Measurements from ENCODE around the gene SLC25A26. TPM values are rescaled to one million over a fixed set of nuclear protein-coding genes. Genes with fewer than 3 reads are reported as not detected.

The SLC25A26 gene
- polyA plus RNA-seq, 1 donor (not counting 4 experiments of a cell fraction or from before 2014, with no cell fraction given): 25.2 TPM

- H3K4me2 ChIP-seq (ENCODE audit: control insufficient read depth, extremely low read depth, insufficient read depth, low read depth, low read length): no peak overlapping the region
- peaks cover 3 to 31% of the 10 kb centered on the region in 2 experiments for H3K36me3 ChIP-seq (ENCODE audit: control insufficient read depth in 2 of 2, extremely low read depth in 1 of 2, insufficient read depth in 2 of 2, low read length in 2 of 2)
- DNase-seq (ENCODE audit: low read depth, low spot score) (no peak), FAIRE-seq (no peak)
- H2AFZ ChIP-seq (ENCODE audit: control insufficient read depth, low read length): no peak overlapping the region
- H3K9me1 ChIP-seq (ENCODE audit: control insufficient read depth, extremely low read depth, insufficient read depth, low read length): no peaks in the 10 kb centered on the region
- dilution Hi-C loops (cut with MboI; ENCODE audit: extremely low pct_ligation_motif_present, low sequenced_read_pairs): no loop called here
- H3K4me3 ChIP-seq (ENCODE audit: control insufficient read depth in 2 of 3, extremely low read depth in 1 of 3, insufficient read depth in 2 of 3, low read depth in 1 of 3, low read length in 3 of 3): no peak overlapping the region
- H3K9me3 ChIP-seq (ENCODE audit: control insufficient read depth, low read depth, low read length): no peaks in the 10 kb centered on the region
- no peaks in the 10 kb centered on the region for H3K4me1 ChIP-seq (ENCODE audit: control insufficient read depth, extremely low read depth, insufficient read depth, low read length)
- H3K27ac ChIP-seq (ENCODE audit: control insufficient read depth, insufficient read depth, low read length): no peak overlapping the region
- no peaks in the 10 kb centered on the region for H3K79me2 ChIP-seq (ENCODE audit: control insufficient read depth, insufficient read depth, low read length)
- TF ChIP-seq CTCF (optimal IDR thresholded peaks at IDR 0.05 in 1 of 3, IDR thresholded peaks at IDR 0.05 in 1 of 3, conservative IDR thresholded peaks at IDR 0.05 in 1 of 3; ENCODE audit: extremely low read depth in 1 of 3, insufficient read depth in 2 of 3, low read length in 3 of 3) (no peak), EZH2 (IDR thresholded peaks at IDR 0.05; ENCODE audit: low read length) (no peak)
- H4K20me1 ChIP-seq (ENCODE audit: control insufficient read depth, extremely low read depth, insufficient read depth, low read length): no peaks in the 10 kb centered on the region
- no peaks in the 10 kb centered on the region for H3K27me3 ChIP-seq (ENCODE audit: control insufficient read depth, extremely low read depth, insufficient read depth, low read length)
- no peak overlapping the region for H3K9ac ChIP-seq (ENCODE audit: control insufficient read depth, extremely low read depth, insufficient read depth, low read length)
Measured at GRCh38 chr3:66406831-66407610, 186.2 kb downstream of the SLC25A26 start.

DNA sequence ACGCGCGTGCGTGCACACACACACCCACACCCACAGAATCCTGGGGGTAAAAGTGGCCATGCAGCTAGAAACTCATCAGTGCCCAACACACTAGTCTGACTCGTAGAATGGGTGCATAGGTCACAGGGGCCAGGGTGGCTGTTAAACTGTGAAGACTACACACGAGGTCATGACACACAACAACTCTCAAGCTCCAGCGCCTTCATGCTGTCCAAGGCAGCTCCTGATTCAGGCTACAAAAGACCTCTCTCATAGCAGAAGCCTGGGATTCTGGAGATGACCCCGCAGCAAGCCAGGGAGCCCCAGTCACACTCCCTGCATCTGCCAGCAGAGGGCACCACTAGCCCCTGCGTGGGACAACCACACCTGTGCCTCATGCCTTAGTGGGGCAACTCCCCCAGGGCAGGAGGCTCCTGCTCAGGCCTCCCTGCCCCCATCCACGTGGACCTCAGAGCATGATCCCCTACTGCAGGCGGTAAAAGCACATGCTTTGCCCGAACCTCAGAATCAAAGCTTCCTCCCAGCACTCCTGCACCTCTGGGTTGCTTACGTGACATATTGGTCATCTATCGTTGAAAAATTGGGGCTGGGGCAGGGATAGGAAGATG, 186.9 kb downstream of the SLC25A26 start:
- Histone ChIP-seq H3K27me3 (ENCODE audit: control insufficient read depth, extremely low read depth, insufficient read depth, low read length) (no peaks in the 10 kb centered on the region), H3K4me1 (ENCODE audit: control insufficient read depth, extremely low read depth, insufficient read depth, low read length) (no peaks in the 10 kb centered on the region), H3K4me3 (ENCODE audit: control insufficient read depth in 2 of 3, extremely low read depth in 1 of 3, insufficient read depth in 2 of 3, low read depth in 1 of 3, low read length in 3 of 3) (no peak overlapping the region), H3K9ac (ENCODE audit: control insufficient read depth, extremely low read depth, insufficient read depth, low read length) (no peak overlapping the region), H3K79me2 (ENCODE audit: control insufficient read depth, insufficient read depth, low read length) (no peaks in the 10 kb centered on the region), H3K4me2 (ENCODE audit: control insufficient read depth, extremely low read depth, insufficient read depth, low read depth, low read length) (no peak overlapping the region), H3K9me3 (ENCODE audit: control insufficient read depth, low read depth, low read length) (no peaks in the 10 kb centered on the region), H3K27ac (ENCODE audit: control insufficient read depth, insufficient read depth, low read length) (no peak overlapping the region), H4K20me1 (ENCODE audit: control insufficient read depth, extremely low read depth, insufficient read depth, low read length) (no peaks in the 10 kb centered on the region), H2AFZ (ENCODE audit: control insufficient read depth, low read length) (no peak overlapping the region), H3K9me1 (ENCODE audit: control insufficient read depth, extremely low read depth, insufficient read depth, low read length) (no peaks in the 10 kb centered on the region), H3K36me3 (ENCODE audit: control insufficient read depth in 2 of 2, extremely low read depth in 1 of 2, insufficient read depth in 2 of 2, low read length in 2 of 2) (peaks cover 3 to 35% of the 10 kb centered on the region in 2 experiments)
- DNase-seq (ENCODE audit: low read depth, low spot score) (peak; percentile 28), FAIRE-seq (peak; percentile 78)
- dilution Hi-C loops (cut with MboI; ENCODE audit: extremely low pct_ligation_motif_present, low sequenced_read_pairs): no loop called here
- TF ChIP-seq CTCF (optimal IDR thresholded peaks at IDR 0.05 in 1 of 3, IDR thresholded peaks at IDR 0.05 in 1 of 3, conservative IDR thresholded peaks at IDR 0.05 in 1 of 3; ENCODE audit: extremely low read depth in 1 of 3, insufficient read depth in 2 of 3, low read length in 3 of 3): peak; percentile 88 to 97 (median 97)
- no peak for TF ChIP-seq EZH2 (IDR thresholded peaks at IDR 0.05; ENCODE audit: low read length)
